Liver (tissue), 9 donors: ENCODE data around the gene P2RY13. TPM values are rescaled to one million over a fixed set of nuclear protein-coding genes. Genes with fewer than 3 reads are reported as not detected.

ENCODE experiments used
- DNase-seq: peaks from one replicate; pipeline ENCODE4 v3.0.0-alpha.2; 2017; ENCODE audit warnings: low spot score
- H3K27ac ChIP-seq, 2 donors: one replicate each; pipeline ENCODE4 v1.7.0; 2013; ENCODE audit warnings: inconsistent platforms in 2 of 2, low read length in 2 of 2, control low read depth in 1 of 2, low read depth in 1 of 2, mild to moderate bottlenecking in 1 of 2
- H3K27me3 ChIP-seq, 4 donors: one replicate each; pipeline versions ENCODE4 v1.6.1 to v1.7.0; 2013; ENCODE audit warnings: low read length in 3 of 4, inconsistent platforms in 1 of 4, mild to moderate bottlenecking in 1 of 4, moderate library complexity in 1 of 4; ENCODE audit not compliant: control insufficient read depth in 4 of 4, insufficient read depth in 4 of 4
- H3K36me3 ChIP-seq, 4 donors: one replicate each; pipeline versions ENCODE4 v1.6.1 to v1.7.0; 2013; ENCODE audit warnings: low read length in 3 of 4, mild to moderate bottlenecking in 3 of 4, low read depth in 1 of 4, moderate library complexity in 1 of 4; ENCODE audit not compliant: control insufficient read depth in 4 of 4, insufficient read depth in 3 of 4
- H3K4me1 ChIP-seq, 4 donors: one replicate each; pipeline versions ENCODE4 v1.6.1 to v1.7.0; 2013; ENCODE audit warnings: low read length in 3 of 4, mild to moderate bottlenecking in 3 of 4, moderate library complexity in 1 of 4; ENCODE audit not compliant: control insufficient read depth in 4 of 4, insufficient read depth in 4 of 4
- H3K4me3 ChIP-seq, 3 donors: one replicate each; pipeline versions ENCODE4 v1.6.1 to v1.7.0; 2013; ENCODE audit warnings: low read length in 3 of 3, control low read depth in 1 of 3, low read depth in 1 of 3, mild to moderate bottlenecking in 1 of 3
- H3K9ac ChIP-seq, 2 donors: one replicate each; pipeline ENCODE4 v1.7.0; 2013; ENCODE audit warnings: low read length in 2 of 2, mild to moderate bottlenecking in 2 of 2, moderate library complexity in 2 of 2, control low read depth in 1 of 2, low read depth in 1 of 2
- H3K9me3 ChIP-seq, 4 donors: one replicate each; pipeline versions ENCODE4 v1.6.1 to v1.7.0; 2013; ENCODE audit warnings: low read length in 3 of 4; ENCODE audit not compliant: control insufficient read depth in 4 of 4
- ATF3 ChIP-seq: IDR thresholded peaks from 2 replicates; pipeline ENCODE4 v1.6.1; 2016; ENCODE audit warnings: antibody characterized with exemption
- EGR1 ChIP-seq, 2 donors: IDR thresholded peaks; 2 replicates each; pipeline ENCODE4 v1.6.1; 2016 to 2018; ENCODE audit warnings: antibody characterized with exemption in 2 of 2, low read depth in 2 of 2
- FOXA1 ChIP-seq: IDR thresholded peaks from 2 replicates; pipeline ENCODE4 v1.6.1; 2016; ENCODE audit warnings: antibody characterized with exemption
- GABPA ChIP-seq, 2 donors: IDR thresholded peaks in 1 of 2; conservative IDR thresholded peaks in 1 of 2; 2 replicates each; pipeline ENCODE4 v1.6.1; 2016; ENCODE audit warnings: antibody characterized with exemption in 2 of 2, mild to moderate bottlenecking in 1 of 2, moderate library complexity in 1 of 2
- HNF4A ChIP-seq, 2 donors: conservative IDR thresholded peaks; 2 replicates each; pipeline ENCODE4 v1.6.1; 2016; ENCODE audit warnings: antibody characterized with exemption in 2 of 2, mild to moderate bottlenecking in 2 of 2
- HNF4G ChIP-seq: IDR thresholded peaks from 2 replicates; pipeline ENCODE4 v1.6.1; 2016; ENCODE audit warnings: antibody characterized with exemption
- MAX ChIP-seq: IDR thresholded peaks from 2 replicates; pipeline ENCODE4 v1.6.1; 2016; ENCODE audit warnings: antibody characterized with exemption
- NR2F2 ChIP-seq: IDR thresholded peaks from 2 replicates; pipeline ENCODE4 v1.6.1; 2016; ENCODE audit warnings: antibody characterized with exemption
- RAD21 ChIP-seq, 2 donors: IDR thresholded peaks; 2 replicates each; pipeline ENCODE4 v1.6.1; 2016; ENCODE audit warnings: antibody characterized with exemption in 2 of 2, mild to moderate bottlenecking in 2 of 2
- REST ChIP-seq: IDR thresholded peaks from 2 replicates; pipeline ENCODE4 v1.6.1; 2016; ENCODE audit warnings: antibody characterized with exemption, mild to moderate bottlenecking
- RXRA ChIP-seq, 2 donors: IDR thresholded peaks; 2 replicates each; pipeline ENCODE4 v1.6.1; 2017 to 2018; ENCODE audit warnings: antibody characterized with exemption in 2 of 2, mild to moderate bottlenecking in 1 of 2
- SP1 ChIP-seq: IDR thresholded peaks from 2 replicates; pipeline ENCODE4 v1.6.1; 2018; ENCODE audit warnings: antibody characterized with exemption, mild to moderate bottlenecking
- YY1 ChIP-seq: IDR thresholded peaks from 2 replicates; pipeline ENCODE4 v1.6.1; 2016; ENCODE audit warnings: antibody characterized with exemption, mild to moderate bottlenecking
- ZBTB33 ChIP-seq: IDR thresholded peaks from 2 replicates; pipeline ENCODE4 v1.6.1; 2016; ENCODE audit warnings: antibody characterized with exemption
- WGBS: extraction: QIAGEN DNeasy Blood & Tissue Kit; methylation state at CpG from one replicate; pipeline ENCODE4 v1.1.7; 2013; 5-methylcytosine and 5-hydroxymethylcytosine counted together
- polyA plus RNA-seq, 2 donors: library from polyadenylated mRNA; stranded (reverse) in 1 of 2; unstranded in 1 of 2; fragments of 200-250 nt in 1 of 2; fragments of >200 nt in 1 of 2; fragmentation: Nextera tagmentation in 1 of 2; extraction: Ambion mirVana in 1 of 2; gene quantifications; one replicate each; pipeline versions ENCODE4 v1.2.1 to v1.2.3, GENCODE V29; 2013 to 2015
- total RNA-seq, 2 donors: library from RNA; depleted of rRNA; stranded (reverse); fragments of >200 nt; gene quantifications; one replicate each; pipeline ENCODE4 v1.2.3, GENCODE V29; 2014
- donor health status: healthy.
- donor health status: healthy.
- donor health status: healthy.
- donor health status: healthy.
- donor health status: healthy.

The P2RY13 gene
- total and polyA plus RNA-seq, 4 donors, result 1.3 to 6.1 (median 3.2) TPM

GRCh38 chr3:151303751-151304150, 25.6 kb downstream of the P2RY13 start:
- 67% methylated on average over 2 of the region's 2 CpGs for WGBS

GRCh38 chr3:151301787-151302186, 27.6 kb downstream of the P2RY13 start:
- DNase-seq, result no peak
- Histone ChIP-seq H3K27ac (no peak overlapping the region), H3K36me3 (no peaks in the 10 kb centered on the region), H3K9ac (no peak overlapping the region), H3K4me3 (no peak overlapping the region), H3K4me1 (no peaks in the 10 kb centered on the region), H3K27me3 (peaks cover 0 to 2% (median 0%) of the 10 kb centered on the region in 4 donors), H3K9me3 (no peaks in the 10 kb centered on the region)
- WGBS, result 89% methylated on average over 3 of the region's 3 CpGs
- no peak for TF ChIP-seq FOXA1
- TF ChIP-seq YY1, result no peak
- TF ChIP-seq ZBTB33, result no peak
- no peak for TF ChIP-seq RXRA (IDR thresholded peaks at IDR 0.05)
- no peak for TF ChIP-seq EGR1 (IDR thresholded peaks at IDR 0.05; ENCODE audit: low read depth in 2 of 2)
- no peak for TF ChIP-seq RAD21 (IDR thresholded peaks at IDR 0.05)
- no peak for TF ChIP-seq SP1
- no peak for TF ChIP-seq HNF4A (conservative IDR thresholded peaks at IDR 0.05)
- no peak for TF ChIP-seq NR2F2

More at GRCh38 chr3:151303751-151304150, 25.6 kb downstream of the P2RY13 start:
- H3K4me3 ChIP-seq, result no peak overlapping the region
- H3K27me3 ChIP-seq, result peaks cover 0 to 2% (median 0%) of the 10 kb centered on the region in 4 donors
- DNase-seq, result no peak
- H3K9me3 ChIP-seq, result no peaks in the 10 kb centered on the region
- H3K4me1 ChIP-seq, result no peaks in the 10 kb centered on the region
- H3K9ac ChIP-seq, result no peak overlapping the region
- TF ChIP-seq ATF3 (no peak), RXRA (IDR thresholded peaks at IDR 0.05) (no peak), MAX (no peak), REST (no peak), ZBTB33 (no peak), YY1 (no peak), GABPA (IDR thresholded peaks at IDR 0.05 in 1 of 2, conservative IDR thresholded peaks at IDR 0.05 in 1 of 2) (no peak), HNF4G (no peak)
- no peak overlapping the region for H3K27ac ChIP-seq
- H3K36me3 ChIP-seq, result no peaks in the 10 kb centered on the region
